HEK293 (cell line): Measurements from ENCODE around the gene TPP1.

ENCODE experiments used
- CTCF ChIA-PET: fragments of 350-600 bp; formaldehyde crosslinking; extraction: SDS; loops from one replicate; lab custom pipeline; 2021; ENCODE audit warnings: antibody characterized with exemption; lab: Yijun Ruan, JAX
- POLR2A ChIA-PET: fragments of 300-600 bp; formaldehyde crosslinking; extraction: SDS; loops from one replicate; lab custom pipeline; 2020; ENCODE audit warnings: antibody characterized with exemption, inconsistent platforms; lab: Yijun Ruan, JAX
- H3K27ac ChIP-seq: fragments of 200-500 bp; sonication (Bioruptor generic); 2 replicates; pipeline ENCODE4 v1.5.1; 2014; ENCODE audit warnings: low read depth, low read length, control low read depth, inconsistent platforms; ENCODE audit errors: extremely low read depth
- H3K36me3 ChIP-seq, 2 experiments: fragments of 200-500 bp in 1 of 2; sonication (Bioruptor generic) in 1 of 2; 1 replicate in 1 of 2; 2 replicates in 1 of 2; pipeline ENCODE4 v1.5.1; 2014 to 2017; ENCODE audit warnings: inconsistent platforms in 2 of 2, low read length in 2 of 2; ENCODE audit not compliant: control insufficient read depth in 2 of 2, insufficient read depth in 1 of 2
- H3K4me1 ChIP-seq: fragments of 200-500 bp; sonication (Bioruptor generic); 2 replicates; pipeline ENCODE4 v1.5.1; 2014; ENCODE audit warnings: mild to moderate bottlenecking, low read length, inconsistent platforms; ENCODE audit not compliant: control insufficient read depth, insufficient read depth
- H3K4me3 ChIP-seq: 2 replicates; pipeline ENCODE4 v1.5.1; 2011; ENCODE audit warnings: low read depth, mild to moderate bottlenecking, control low read depth, low read length, moderate library complexity
- H3K9me3 ChIP-seq: fragments of 200-500 bp; sonication (Bioruptor generic); 2 replicates; pipeline ENCODE4 v1.5.1; 2014; ENCODE audit warnings: low read depth, low read length, inconsistent platforms; ENCODE audit not compliant: control insufficient read depth, insufficient read depth
- EGR2 ChIP-seq: fragments of 450-650 bp; formaldehyde crosslinking; IDR thresholded peaks from 2 replicates; pipeline ENCODE4 v1.5.1; 2016; ENCODE audit warnings: low read depth, missing biosample characterization, missing genetic modification characterization
- KLF10 ChIP-seq: fragments of 450-650 bp; IDR thresholded peaks from 2 replicates; pipeline ENCODE4 v1.5.1; 2018; ENCODE audit warnings: missing biosample characterization, mild to moderate bottlenecking, missing genetic modification characterization
- MYNN ChIP-seq: fragments of 450-650 bp; formaldehyde crosslinking; IDR thresholded peaks from 2 replicates; pipeline ENCODE4 v1.5.1; 2016; ENCODE audit warnings: missing biosample characterization, missing genetic modification characterization, borderline replicate concordance
- SALL2 ChIP-seq: fragments of 450-650 bp; formaldehyde crosslinking; IDR thresholded peaks from 2 replicates; pipeline ENCODE4 v1.5.0; 2017; ENCODE audit warnings: missing biosample characterization, mild to moderate bottlenecking, missing genetic modification characterization, borderline replicate concordance
- SCRT1 ChIP-seq: fragments of 450-650 bp; formaldehyde crosslinking; IDR thresholded peaks from 2 replicates; pipeline ENCODE4 v1.5.1; 2016; ENCODE audit warnings: missing biosample characterization, missing genetic modification characterization, borderline replicate concordance
- TCF7L2 ChIP-seq: IDR thresholded peaks from 2 replicates; pipeline ENCODE4 v1.6.1; 2011; ENCODE audit warnings: low read depth, mild to moderate bottlenecking, inconsistent platforms, low read length, moderate library complexity, borderline replicate concordance
- ZNF10 ChIP-seq: fragments of 450-650 bp; formaldehyde crosslinking; IDR thresholded peaks from 2 replicates; pipeline ENCODE4 v1.5.1; 2017; ENCODE audit warnings: missing biosample characterization, missing genetic modification characterization
- ZNF114 ChIP-seq: fragments of 450-650 bp; formaldehyde crosslinking; IDR thresholded peaks from 2 replicates; pipeline ENCODE4 v1.5.0; 2017; ENCODE audit warnings: missing biosample characterization, missing genetic modification characterization
- ZNF148 ChIP-seq: fragments of 450-650 bp; formaldehyde crosslinking; IDR thresholded peaks from 2 replicates; pipeline ENCODE4 v1.5.0; 2017; ENCODE audit warnings: missing biosample characterization, missing genetic modification characterization, borderline replicate concordance
- ZNF169 ChIP-seq: fragments of 450-650 bp; formaldehyde crosslinking; IDR thresholded peaks from 2 replicates; pipeline ENCODE4 v1.5.1; 2016; ENCODE audit warnings: missing biosample characterization, missing genetic modification characterization
- ZNF184 ChIP-seq: fragments of 450-650 bp; IDR thresholded peaks from 2 replicates; pipeline ENCODE4 v1.5.1; 2018; ENCODE audit warnings: missing biosample characterization, mild to moderate bottlenecking, missing genetic modification characterization
- ZNF280D ChIP-seq: fragments of 450-650 bp; formaldehyde crosslinking; IDR thresholded peaks from 2 replicates; pipeline ENCODE4 v1.5.1; 2016; ENCODE audit warnings: missing biosample characterization, missing genetic modification characterization
- ZNF394 ChIP-seq: fragments of 450-650 bp; formaldehyde crosslinking; IDR thresholded peaks from 2 replicates; pipeline ENCODE4 v1.5.1; 2016; ENCODE audit warnings: missing biosample characterization, missing genetic modification characterization, mild to moderate bottlenecking, moderate library complexity, borderline replicate concordance
- ZNF426 ChIP-seq: fragments of 450-650 bp; formaldehyde crosslinking; IDR thresholded peaks from 2 replicates; pipeline ENCODE4 v1.5.1; 2017; ENCODE audit warnings: missing biosample characterization, missing genetic modification characterization, mild to moderate bottlenecking, inconsistent platforms, moderate library complexity
- ZNF580 ChIP-seq: fragments of 450-650 bp; formaldehyde crosslinking; IDR thresholded peaks from 2 replicates; pipeline ENCODE4 v1.5.1; 2016; ENCODE audit warnings: missing biosample characterization, missing genetic modification characterization
- ZNF677 ChIP-seq: fragments of 450-650 bp; IDR thresholded peaks from 2 replicates; pipeline ENCODE4 v1.5.0; 2018; ENCODE audit warnings: missing biosample characterization, mild to moderate bottlenecking, missing genetic modification characterization, moderate library complexity
- ZNF776 ChIP-seq: fragments of 450-650 bp; formaldehyde crosslinking; IDR thresholded peaks from 2 replicates; pipeline ENCODE4 v1.5.0; 2017; ENCODE audit warnings: missing biosample characterization, missing genetic modification characterization, borderline replicate concordance
- ZSCAN4 ChIP-seq: fragments of 450-650 bp; formaldehyde crosslinking; IDR thresholded peaks from 2 replicates; pipeline ENCODE4 v1.5.1; 2017; ENCODE audit warnings: missing biosample characterization, missing genetic modification characterization
- ZSCAN5A ChIP-seq: fragments of 450-650 bp; formaldehyde crosslinking; IDR thresholded peaks from 2 replicates; pipeline ENCODE4 v1.5.1; 2016; ENCODE audit warnings: missing biosample characterization, missing genetic modification characterization
- ZXDB ChIP-seq: fragments of 450-650 bp; formaldehyde crosslinking; IDR thresholded peaks from 2 replicates; pipeline ENCODE4 v1.5.1; 2016; ENCODE audit warnings: missing biosample characterization, missing genetic modification characterization

TPP1 gene

GRCh38 chr11:6587360-6587953 lies 31.8 kb downstream of the TPP1 start:
- no peaks in the 10 kb centered on the region for H3K9me3 ChIP-seq
- CTCF ChIA-PET = interaction anchor here (0.8 kb wide), 1 partner anchor 208 kb away, joined by 3 read pairs; no protein-coding TSS in a partner anchor
- H3K4me3 ChIP-seq = no peak overlapping the region
- no peaks in the 10 kb centered on the region for H3K4me1 ChIP-seq
- H3K36me3 ChIP-seq = peaks cover 0 to 17% of the 10 kb centered on the region in 2 experiments
- TF ChIP-seq ZNF580 (tag by site-specific recombination) (no peak), ZNF184 (tag by site-specific recombination) (no peak), ZNF148 (tag by site-specific recombination) (no peak), ZNF114 (tag by site-specific recombination) (no peak), SCRT1 (no peak), ZSCAN5A (tag by site-specific recombination) (no peak)
- POLR2A ChIA-PET = no interaction called here
- H3K27ac ChIP-seq = no peak overlapping the region

GRCh38 chr11:6586434-6587359 lies 32.5 kb downstream of the TPP1 start:
- H3K9me3 ChIP-seq = no peaks in the 10 kb centered on the region
- peaks cover 0 to 10% of the 10 kb centered on the region in 2 experiments; a peak in 2 of 3 replicates for H3K36me3 ChIP-seq
- POLR2A ChIA-PET = no interaction called here
- H3K4me3 ChIP-seq = no peak overlapping the region
- no peaks in the 10 kb centered on the region for H3K4me1 ChIP-seq
- CTCF ChIA-PET = interaction anchor here (0.8 kb wide), 1 partner anchor 208 kb away, joined by 3 read pairs; no protein-coding TSS in a partner anchor
- TF ChIP-seq ZSCAN4 (tag by site-specific recombination) (no peak), ZNF776 (tag by site-specific recombination) (no peak), ZXDB (tag by site-specific recombination) (no peak), SCRT1 (no peak), MYNN (tag by site-specific recombination) (no peak), ZNF677 (tag by site-specific recombination) (no peak), KLF10 (tag by site-specific recombination) (no peak), ZNF426 (tag by site-specific recombination) (no peak)
- H3K27ac ChIP-seq = no peak overlapping the region

GRCh38 chr11:6584528-6584927 lies 34.7 kb downstream of the TPP1 start:
- H3K36me3 ChIP-seq = peaks cover 0 to 10% of the 10 kb centered on the region in 2 experiments; a peak in 1 of 3 replicates
- CTCF ChIA-PET = interaction anchor here (1.1 kb wide), 1 partner anchor 11 kb away, joined by 3 read pairs; no protein-coding TSS in a partner anchor
- H3K9me3 ChIP-seq = no peaks in the 10 kb centered on the region
- H3K4me1 ChIP-seq = no peaks in the 10 kb centered on the region
- H3K4me3 ChIP-seq = no peak overlapping the region
- POLR2A ChIA-PET = no interaction called here
- no peak overlapping the region for H3K27ac ChIP-seq
- TF ChIP-seq ZNF394 (tag by site-specific recombination) = no peak
- no peak for TF ChIP-seq ZNF169 (tag by site-specific recombination)
- no peak for TF ChIP-seq SALL2
- TF ChIP-seq ZNF280D (tag by site-specific recombination) = peak; percentile 85
- no peak for TF ChIP-seq EGR2 (tag by site-specific recombination)
- TF ChIP-seq TCF7L2 = no peak
- TF ChIP-seq ZNF10 = no peak
